NCI-H69 (cell line): ENCODE measurements around the gene HTR6.
"Not testable (repeated sequence)": the region's sequence is repeated elsewhere in the genome, so short reads cannot be mapped to it uniquely, and the experiment has no call there.

Experiments
- DNase-seq: peaks from one replicate; lab custom pipeline; 2025; lab: John Stamatoyannopoulos, UW

HTR6 gene

DNA sequence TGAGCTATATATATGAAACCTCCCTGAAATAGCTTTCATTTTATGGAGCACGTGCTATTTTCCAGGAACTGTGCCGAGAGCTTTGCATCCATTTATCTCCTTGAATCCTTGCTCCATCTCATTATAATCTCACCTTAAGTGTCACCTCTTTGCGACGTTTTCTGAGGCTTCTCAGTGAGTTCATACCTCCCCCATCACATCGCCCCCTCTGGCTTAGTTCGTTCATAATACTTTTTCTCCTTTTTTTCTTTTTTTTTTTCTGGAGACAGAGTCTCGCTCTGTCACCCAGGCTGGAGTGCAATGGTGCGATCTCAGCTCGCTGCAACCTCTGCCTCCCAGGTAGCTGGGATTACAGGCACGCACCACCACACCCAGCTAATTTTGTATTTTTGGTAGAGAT, 25.4 kb upstream of the HTR6 start:
- not testable (repeated sequence) for DNase-seq

DNA sequence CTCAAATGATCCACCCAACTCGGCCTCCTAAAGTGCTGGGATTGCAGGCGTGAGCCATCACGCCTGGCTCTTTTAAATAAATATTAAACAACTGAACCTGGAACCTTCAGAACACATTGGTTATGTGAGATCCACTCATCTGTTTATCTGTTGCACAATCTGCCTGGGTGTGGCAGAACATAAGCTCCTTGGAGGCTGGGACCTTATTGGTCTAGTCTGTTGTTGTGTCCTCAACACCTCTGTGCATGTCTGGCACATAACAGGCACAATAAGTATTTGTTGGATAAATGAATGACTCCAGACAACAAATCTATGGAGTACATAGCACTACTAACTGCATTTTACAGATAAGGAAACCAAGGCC, 24.7 kb upstream of the HTR6 start:
- no peak for DNase-seq

DNA sequence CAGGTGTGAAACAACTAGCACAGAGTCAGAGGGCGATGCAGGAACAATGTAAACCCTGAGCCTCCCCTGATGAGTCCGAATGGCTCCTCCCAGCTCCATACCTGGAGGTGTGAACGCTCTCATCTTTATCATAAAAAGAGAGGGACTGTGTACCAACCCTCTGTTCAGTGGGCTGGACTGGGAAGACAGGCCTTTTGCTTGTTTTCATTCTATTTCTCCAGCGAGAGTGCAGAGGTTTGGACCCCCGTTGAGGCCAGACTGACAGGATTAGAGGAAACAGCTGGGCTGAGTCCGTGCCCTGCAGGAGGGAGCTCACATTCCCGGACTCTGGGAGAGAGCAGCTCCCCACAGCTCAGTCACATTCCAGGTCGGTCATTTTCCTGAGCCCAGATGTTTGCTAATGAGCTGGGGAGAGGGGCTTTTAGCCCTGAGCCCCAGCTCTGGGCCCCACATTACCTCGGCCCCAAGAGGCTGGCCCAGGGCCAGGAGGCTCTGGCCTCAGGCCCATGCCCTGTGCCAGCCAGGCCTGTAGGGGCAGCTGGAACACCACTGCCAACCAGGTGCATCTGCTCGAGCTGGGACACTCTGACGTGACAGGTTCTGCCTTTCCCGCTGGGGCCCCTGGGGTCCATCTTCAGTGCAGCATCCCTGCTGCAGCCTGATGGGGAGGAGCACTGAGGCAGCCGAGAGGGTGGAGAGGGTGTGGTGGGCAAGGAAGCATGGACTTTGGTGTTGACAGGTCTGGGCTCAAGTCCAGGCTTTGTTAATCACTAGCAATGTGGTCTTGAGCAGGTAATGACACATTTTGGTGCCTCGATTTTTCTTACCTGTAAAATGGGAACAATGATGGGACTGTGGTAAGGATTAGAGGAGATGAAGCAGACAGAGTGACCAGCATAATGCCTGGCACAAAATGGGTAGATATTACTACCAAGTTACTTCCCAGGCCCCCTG, 24.0 kb upstream of the HTR6 start:
- DNase-seq = peak; percentile 83

DNA sequence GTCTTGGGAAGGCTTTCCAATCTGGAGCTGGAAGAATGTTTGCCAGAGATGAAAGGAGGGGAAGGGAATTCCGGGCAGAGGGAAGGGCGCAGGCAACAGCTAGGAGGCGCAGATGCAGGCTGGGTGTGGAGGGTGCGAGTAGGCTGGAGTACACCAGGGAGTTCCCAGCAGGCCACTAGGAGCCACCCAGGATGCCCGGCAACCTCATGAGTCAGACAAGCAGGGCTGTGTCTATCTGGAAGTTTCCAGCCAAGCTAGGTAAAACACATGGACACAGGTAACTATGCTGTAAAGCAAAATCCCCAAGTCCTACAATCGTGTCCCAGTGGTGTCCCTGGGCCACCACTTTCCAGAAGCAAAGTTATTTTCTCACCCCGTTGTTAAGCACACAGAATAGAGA, 21.6 kb upstream of the HTR6 start:
- DNase-seq = peak; percentile 25

DNA sequence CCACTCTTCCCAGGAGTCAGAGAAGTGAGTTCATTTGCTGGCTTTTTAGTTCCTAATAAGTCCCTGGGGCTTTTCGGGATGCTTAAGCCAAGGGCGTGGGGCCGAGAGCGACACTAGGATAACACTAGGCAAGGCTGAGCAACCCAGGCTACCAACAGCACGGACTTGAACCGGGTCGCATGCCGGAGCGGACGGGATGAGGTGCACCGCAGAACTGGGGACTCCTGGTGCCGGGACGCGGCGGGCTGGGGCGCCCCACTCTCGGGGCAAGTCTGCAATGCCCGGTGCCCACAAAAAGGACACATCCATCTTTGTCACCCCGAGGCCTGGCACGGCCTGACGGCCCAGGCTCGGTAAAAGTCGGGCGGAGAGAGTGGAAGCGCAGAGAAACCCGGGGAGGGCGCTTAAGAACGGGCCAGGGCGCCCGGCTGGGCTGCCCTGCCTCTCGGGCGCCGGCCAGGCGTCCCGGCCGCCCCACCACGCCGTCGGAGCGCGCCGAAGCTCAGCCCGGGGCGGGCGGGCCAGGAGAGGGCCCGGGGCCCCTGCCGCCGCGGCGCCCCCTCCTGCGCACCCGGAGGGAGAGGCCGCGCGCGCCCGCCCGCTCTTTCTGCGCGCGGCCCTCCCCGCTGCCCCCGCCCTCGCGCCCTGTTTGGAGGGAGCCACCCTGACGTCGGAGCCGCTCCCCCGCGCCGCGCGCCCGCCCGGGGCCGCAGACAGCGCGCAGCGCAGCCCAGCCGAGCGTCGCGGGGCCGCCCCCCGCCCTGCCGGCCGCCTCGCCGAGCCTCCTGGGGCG, 20.9 kb upstream of the HTR6 start, which contains the start of gene NBL1:
Gene NBL1, plus strand, starts transcription at position 710 of the 793 bp plus-strand sequence. CDS start 10,720 bp downstream, outside the sequence.
- peak; percentile 56 for DNase-seq

DNA sequence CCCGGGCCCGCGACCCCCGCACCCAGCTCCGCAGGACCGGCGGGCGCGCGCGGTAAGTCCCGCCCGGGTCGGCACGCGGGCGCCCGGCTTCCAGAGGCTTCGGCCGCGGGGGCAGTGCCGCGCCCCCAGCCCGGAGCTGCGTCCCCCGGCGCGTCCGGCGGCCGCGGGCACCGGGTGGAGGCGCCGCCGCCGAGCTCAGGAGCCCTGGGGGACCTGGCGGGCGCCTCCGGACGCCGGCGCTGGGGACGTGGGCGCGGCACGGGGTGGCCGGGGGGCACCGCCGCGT, 20.3 kb upstream of the HTR6 start:
- DNase-seq = peak; percentile 42

DNA sequence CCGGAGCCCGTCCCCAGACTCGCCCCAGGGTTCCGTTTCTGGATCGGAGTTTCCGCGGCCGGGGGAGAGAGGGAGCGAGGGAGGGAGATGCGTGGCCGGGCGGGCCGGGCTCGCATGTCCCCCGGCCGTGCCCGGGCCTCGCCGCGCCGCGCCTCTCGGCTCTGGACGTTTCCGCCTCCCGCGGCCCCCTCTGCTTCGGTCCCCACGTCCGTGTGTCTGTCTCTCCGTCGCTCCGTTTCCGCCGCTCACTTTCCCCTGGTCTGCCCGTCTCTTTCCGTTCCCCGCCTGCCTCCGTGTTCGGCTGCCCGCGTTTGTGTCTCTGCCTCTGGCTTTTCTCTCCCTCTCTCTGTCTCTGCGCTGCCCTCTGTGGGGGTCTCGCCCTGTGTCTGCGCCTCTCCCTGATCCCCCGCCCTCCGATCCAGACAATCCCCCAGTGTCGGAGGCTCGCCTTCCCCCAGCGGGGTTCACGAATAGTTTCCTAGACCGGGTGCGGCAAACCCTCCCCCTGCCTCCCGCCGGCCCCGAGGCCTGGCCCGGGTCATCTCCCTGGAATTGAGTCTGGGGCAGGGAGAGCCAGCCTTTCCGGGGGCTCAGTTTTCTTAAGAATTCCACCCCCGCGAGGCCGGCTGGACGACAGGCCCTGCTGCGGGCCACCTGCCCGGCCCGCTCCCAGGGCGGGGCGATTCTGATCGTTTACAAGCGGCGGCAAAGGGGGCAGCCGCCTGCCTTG, 19.8 kb upstream of the HTR6 start:
- peak; percentile 42 for DNase-seq

DNA sequence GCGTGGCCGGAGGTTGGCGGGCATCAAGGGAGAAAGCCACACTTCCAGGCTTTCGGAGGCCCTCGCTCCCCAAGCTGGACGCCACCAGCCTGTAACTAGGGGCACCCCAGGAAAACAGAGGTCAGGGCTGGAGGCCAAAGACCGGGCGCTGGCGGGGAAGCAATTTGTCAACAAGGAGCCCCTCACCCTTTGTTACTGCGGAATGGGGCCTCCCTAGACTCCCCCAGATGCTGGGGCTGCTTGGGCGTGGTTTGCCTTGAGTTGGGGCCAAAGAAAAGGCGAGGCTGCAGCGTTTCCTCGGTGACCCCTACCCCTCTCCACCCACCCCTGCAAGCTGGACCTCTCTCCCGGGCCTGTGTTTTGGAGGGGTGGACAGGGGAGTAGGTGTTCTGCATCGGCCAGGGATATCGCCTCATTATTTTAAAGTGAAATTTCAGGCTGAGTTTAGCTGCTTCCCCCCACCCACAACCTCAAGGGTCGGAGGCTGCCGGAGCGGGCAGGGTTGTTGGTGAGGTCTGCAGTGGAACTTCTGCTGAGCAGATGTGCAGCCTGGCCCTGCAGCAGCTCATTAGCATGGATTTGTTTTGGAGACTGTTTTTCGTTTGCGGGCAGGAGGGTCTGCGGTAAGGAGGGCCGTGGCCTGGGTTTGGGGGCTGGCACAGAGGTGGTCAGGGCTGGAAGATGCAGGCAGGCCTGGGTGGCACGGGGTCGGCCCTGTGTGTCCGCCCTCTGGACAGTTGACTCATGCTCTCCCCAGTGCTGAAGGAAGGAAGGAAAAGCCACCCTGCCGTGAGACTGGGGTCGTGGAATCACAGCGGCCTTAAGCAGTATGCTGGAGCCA, 19.0 kb upstream of the HTR6 start:
- no peak for DNase-seq

DNA sequence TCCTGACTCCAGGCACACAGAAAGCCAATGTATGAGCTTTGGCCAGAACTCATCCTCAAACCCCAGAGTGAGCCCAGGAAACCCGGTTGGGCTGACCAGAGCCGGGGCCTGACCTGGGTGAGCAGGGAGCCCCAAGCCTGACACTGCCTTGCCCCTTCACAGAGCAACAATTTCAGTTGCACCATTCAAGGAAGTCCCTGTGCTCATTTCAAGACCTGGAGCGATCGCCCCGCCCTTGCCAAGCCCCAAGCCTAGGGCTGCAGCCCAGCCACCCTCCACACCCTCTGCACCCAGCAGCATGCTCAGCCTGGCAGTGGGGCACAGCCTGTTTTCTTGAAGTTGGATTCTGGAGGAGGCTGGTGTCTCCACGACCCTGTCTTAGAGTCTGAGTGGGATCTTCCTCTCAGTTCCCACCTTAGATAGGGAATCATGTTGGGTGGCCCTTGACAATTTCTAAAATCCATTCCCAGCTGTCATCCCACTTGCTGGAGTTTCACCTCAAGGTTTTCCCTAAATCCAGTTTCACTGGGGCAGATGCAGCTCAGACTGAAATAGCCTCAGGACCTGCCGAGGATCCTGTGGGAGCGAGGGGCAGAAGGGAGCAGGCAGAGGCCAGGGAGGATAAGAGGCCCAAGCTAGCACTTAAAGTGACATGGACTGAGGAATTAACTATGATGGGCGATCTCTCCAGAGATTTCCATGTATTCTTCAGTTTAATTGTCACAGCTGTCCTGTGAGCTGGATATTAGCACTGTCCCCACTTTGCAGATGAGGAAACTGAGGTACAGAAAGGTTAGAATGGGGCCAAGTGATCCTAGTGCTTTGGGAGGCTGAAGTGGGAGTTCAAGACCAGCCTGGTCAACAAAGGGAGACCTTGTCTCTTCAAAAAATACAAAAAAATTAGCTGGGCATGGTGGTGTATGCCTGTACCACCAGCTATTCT, 18.0 kb upstream of the HTR6 start:
- no peak for DNase-seq

DNA sequence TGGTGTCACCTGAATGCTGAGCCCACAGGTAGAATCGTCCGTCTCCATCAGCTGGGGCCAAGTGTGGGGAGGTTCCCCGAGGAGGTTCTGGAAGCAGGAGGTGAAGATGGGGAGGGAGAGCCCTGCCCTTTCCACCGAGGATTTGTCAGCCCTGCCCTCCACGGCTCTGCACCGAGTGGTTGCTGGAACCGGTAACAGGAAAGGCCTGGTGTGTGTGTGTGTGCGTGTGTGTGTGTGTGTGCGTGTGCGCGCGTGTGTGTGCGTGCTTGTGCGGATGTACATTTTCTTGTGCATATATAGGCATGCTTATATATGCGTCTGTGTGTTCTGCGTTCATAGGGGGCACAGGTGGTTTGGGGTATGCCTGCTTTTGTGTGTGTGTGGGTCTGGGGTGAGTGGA, 17.0 kb upstream of the HTR6 start:
- DNase-seq = no peak

DNA sequence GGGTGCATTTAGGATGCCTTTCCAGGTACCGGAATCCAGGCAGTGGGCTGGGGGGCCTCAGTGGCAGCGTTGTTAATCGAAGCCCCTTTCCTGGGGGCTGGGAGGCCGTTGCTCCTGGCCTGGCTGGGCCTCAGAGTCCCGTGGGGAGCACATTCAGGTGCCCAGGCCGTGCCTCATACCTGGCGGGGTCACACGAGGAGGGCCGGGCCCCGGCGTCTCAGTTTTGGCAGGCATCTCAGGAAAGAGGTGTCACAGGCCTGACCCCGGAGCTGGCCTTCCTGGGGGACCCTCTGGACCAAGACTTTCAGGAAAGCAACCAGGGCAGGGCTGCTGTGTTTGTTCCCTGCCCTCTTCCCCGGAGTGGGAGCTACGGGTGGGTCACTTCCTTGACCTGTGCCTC, 16.4 kb upstream of the HTR6 start:
- no peak for DNase-seq

DNA sequence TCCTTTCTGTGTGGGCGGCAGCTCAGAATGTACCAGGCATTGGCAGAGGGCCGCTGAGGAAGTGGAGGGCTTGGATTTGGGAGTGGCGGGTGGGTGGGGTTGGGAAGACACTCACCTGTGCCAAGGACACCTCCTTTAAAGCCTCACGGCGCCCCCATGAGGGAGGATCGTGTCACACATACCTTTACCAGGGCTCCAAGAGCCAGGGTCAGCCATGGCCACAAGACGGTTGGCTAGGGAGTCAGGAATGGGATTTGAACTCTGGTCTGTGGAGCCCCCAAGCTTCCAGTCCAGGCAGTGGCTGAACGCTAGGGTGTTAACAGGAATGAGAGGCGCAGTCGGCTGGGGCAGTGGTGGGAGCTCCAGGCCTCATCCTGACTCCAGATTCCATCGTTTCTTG, 16.0 kb upstream of the HTR6 start:
- DNase-seq = peak; percentile 64

DNA sequence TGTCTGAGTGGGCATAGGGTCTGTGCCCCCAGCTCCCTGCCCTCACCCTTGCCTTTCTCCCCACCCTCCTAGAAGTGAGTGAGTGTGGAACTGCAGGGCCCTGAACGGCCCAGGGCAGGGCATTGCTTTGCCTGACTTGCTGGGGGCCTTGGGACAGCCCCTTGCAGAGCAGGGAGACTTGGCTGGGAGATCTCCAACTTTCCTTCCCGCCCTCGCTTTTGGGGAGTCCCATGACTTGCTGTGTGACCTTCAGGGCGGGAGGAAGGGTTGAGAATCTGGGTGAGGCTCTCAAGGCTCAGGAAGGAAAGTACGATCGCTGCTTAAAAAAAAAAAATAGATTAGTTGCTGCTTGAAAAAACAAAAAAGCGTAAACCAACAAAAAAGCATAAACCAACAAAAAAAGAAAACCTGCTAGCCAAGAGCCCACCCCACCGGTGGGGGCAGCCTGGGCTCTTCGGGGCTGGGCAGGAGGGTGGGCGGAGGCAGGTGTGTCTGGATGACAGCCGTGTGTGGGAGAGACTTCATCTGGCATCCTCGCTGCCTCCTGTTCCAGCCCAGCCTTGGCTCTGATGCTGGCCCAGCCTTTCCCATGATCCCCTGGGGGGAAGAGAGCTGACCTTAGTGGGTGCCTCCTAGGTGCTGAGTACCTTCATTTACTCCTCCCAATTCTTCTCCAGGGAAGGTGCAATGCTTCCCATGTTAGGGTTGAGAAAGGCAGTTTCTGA, 14.1 kb upstream of the HTR6 start:
- peak; percentile 18 for DNase-seq

DNA sequence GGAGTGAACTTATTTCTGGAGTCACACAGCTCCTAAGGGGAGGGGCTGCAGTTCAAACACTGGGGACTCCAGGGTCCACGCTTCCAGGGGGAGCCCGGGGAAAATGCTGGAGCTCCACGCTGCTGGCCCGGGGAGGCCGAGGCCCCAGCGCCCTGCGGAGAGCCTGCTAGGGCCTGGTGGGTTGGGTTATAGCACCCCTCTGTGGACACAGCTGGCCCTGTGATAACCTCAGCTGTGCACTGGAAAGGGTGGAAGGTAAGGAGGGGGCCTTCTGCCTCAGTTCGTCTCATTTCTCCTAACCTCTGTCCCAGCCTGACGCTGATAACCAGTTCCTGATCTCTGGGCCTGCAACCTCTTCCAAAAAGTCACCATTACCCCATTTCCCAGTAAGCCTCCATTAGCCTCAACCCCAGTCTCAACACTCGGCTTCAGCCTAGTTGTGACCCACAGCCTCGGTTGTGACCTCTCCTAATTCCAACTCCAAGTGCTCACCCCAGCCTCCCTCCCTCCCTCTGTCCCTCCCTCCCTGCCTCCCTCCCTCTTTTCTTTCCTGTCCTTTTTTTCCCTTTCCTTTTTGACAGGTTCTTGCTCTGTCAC, 13.4 kb upstream of the HTR6 start:
- peak; percentile 53 for DNase-seq

DNA sequence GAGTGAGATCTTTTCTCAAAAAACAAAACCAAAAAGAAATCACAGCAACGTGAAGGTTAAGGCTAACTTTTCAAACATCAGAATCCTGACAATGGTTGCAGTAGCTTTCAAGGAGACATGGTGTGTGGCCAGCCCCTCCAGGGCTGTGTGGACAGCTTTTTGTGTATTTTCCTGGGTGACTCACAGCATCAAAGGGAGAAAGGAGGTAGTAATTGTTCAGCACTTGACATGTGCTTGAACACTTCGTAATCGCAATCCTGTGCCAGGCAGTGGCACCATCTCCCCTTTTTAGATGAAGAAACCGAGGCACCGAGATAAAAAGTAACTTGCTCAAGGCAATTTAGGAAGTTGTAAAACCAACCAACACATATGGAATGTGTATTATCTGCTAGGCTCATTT, 10.3 kb upstream of the HTR6 start:
- peak; percentile 5 for DNase-seq

DNA sequence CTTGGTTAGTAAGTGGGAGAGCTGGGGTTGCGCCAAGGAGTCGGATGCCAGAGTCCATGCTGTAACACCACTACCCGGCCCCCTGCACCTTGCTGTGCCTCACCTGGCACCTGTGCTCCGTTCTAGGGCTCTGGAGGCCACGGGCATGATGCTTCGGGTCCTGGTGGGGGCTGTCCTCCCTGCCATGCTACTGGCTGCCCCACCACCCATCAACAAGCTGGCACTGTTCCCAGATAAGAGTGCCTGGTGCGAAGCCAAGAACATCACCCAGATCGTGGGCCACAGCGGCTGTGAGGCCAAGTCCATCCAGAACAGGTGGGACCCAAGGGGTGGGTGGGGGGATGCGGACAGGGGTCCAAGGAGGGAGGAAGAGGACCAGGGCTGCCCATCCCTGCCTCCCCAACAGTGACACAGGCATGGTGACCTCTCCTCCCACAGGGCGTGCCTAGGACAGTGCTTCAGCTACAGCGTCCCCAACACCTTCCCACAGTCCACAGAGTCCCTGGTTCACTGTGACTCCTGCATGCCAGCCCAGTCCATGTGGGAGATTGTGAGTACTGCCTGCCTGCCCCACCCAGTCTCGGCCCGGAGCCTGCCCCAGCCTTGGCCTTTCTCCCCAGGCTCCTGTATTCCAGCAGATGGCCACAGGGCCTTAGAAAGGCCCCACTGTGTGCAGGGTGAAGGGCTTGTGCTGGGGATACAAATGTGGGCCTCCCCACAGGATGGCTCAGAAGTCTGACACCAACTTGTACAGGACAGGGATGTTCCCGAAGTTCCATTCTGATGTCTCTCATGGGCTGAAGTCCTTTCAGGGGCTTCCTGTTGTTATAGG, 9.6 kb upstream of the HTR6 start:
- DNase-seq = no peak

DNA sequence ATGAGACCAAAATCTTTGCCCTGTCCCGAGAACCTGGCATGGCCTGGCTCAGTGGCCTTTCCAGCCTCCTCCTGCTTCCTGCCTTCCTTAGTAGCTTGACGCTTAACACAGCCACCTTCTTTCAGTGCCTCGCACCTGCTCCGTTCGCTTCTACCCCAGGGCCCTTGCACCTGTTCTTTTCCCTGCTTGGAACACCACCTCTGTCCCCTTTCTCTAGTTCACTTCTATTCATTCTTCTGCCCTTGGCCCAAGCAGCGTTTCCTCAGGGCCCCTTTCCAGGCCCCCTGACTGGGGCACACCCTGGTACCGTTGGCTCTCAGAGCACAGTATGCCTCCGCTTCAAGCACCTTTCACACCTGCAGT, 9.0 kb upstream of the HTR6 start:
- DNase-seq = no peak

DNA sequence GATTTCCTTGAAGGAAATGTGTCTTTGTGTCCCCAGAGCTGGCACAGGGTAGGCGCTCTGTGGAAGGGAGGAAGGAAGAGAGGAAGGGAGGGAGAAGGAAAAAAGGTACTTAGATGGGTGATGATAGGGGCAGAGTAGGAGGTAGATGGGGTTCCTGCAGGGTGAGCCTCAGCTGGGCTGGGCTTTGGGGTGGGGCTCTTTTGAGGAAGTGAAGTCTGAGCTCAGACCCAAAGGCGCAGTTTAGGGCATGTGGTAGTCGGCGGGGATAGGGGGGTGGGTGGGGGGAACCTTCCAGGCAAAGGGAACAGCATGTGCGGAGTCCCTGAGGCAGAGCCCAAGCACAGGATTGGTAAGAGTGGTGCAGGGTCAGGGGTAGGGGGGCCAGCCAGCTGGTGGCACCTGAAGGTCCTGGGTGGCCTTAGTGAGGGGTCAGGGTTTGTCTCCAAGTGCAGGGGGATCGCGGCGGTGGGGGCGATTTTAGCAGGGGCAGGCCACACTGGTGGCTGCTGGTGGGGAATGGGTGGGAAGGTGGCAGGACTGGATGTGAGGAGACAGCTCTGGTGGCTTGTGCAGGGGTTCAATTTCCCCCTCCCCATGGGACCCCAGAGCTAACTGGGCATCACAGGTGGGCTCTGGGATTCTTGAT, 8.4 kb upstream of the HTR6 start:
- no peak for DNase-seq
